WTC11 (cell line): Measurements from ENCODE around the gene HTRA2. TPM values are rescaled to one million over a fixed set of nuclear protein-coding genes. Genes with fewer than 3 reads are reported as not detected.

Experiments used
- ATAC-seq: fragments of 200-7000 bp; cut with Tn5 transposase; 2 replicates; pipeline ENCODE4 v1.10.0; 2021; ENCODE audit warnings: mild to moderate bottlenecking, moderate library complexity
- CTCF ChIA-PET: fragments of 300-600 bp; sonication (Branson Sonifier 250); formaldehyde crosslinking; loops from one replicate; lab custom pipeline; 2021; ENCODE audit warnings: antibody characterized with exemption; lab: Charles Lee
- POLR2A ChIA-PET: fragments of 350-600 bp; sonication (Branson Sonifier 250); formaldehyde crosslinking; loops from one replicate; lab custom pipeline; 2021; ENCODE audit warnings: antibody characterized with exemption; lab: Charles Lee
- DNase-seq: peaks from one replicate; pipeline ENCODE4 v3.0.0; 2021; ENCODE audit warnings: low spot score
- H3K27ac Mint-ChIP-seq: 2 replicates; pipeline ENCODE4 v1.8.0; 2021; ENCODE audit warnings: mixed read lengths
- H3K27me3 Mint-ChIP-seq: 2 replicates; pipeline ENCODE4 v1.8.0; 2021; ENCODE audit warnings: low read depth, mild to moderate bottlenecking, moderate library complexity, mixed read lengths
- H3K36me3 Mint-ChIP-seq: 2 replicates; pipeline ENCODE4 v1.8.0; 2021; ENCODE audit warnings: mixed read lengths
- H3K4me1 Mint-ChIP-seq: 2 replicates; pipeline ENCODE4 v1.8.0; 2022; ENCODE audit warnings: mixed read lengths
- H3K4me3 Mint-ChIP-seq: 2 replicates; pipeline ENCODE4 v1.8.0; 2021; ENCODE audit warnings: mild to moderate bottlenecking, moderate library complexity, mixed read lengths
- H3K9me3 Mint-ChIP-seq: 2 replicates; pipeline ENCODE4 v1.8.0; 2021; ENCODE audit warnings: mixed read lengths
- CBFB ChIP-seq: sonication (generic); formaldehyde crosslinking; IDR thresholded peaks from 2 replicates; pipeline ENCODE4 v1.8.1; 2022; ENCODE audit warnings: mild to moderate bottlenecking, low read depth, missing genetic modification reagents
- CREM ChIP-seq: sonication (generic); formaldehyde crosslinking; IDR thresholded peaks from 2 replicates; pipeline ENCODE4 v1.8.1; 2022; ENCODE audit warnings: mild to moderate bottlenecking, missing genetic modification reagents, moderate library complexity
- FOXP1 ChIP-seq: sonication (generic); formaldehyde crosslinking; IDR thresholded peaks from 2 replicates; pipeline ENCODE4 v1.8.0; 2022; ENCODE audit warnings: missing genetic modification reagents, mild to moderate bottlenecking, moderate library complexity, borderline replicate concordance
- GABPB1 ChIP-seq: sonication (generic); formaldehyde crosslinking; IDR thresholded peaks from 2 replicates; pipeline ENCODE4 v1.8.1; 2023; ENCODE audit warnings: mild to moderate bottlenecking, missing genetic modification reagents
- KAT7 ChIP-seq: sonication (generic); formaldehyde crosslinking; IDR thresholded peaks from 2 replicates; pipeline ENCODE4 v1.8.1; 2023; ENCODE audit warnings: missing genetic modification reagents, mild to moderate bottlenecking, borderline replicate concordance
- MXD4 ChIP-seq: fragments of 250-450 bp; sonication (Bioruptor Pico); IDR thresholded peaks from 2 replicates; pipeline ENCODE4 v1.8.0; 2021; ENCODE audit warnings: mild to moderate bottlenecking, moderate library complexity, borderline replicate concordance
- MYBL2 ChIP-seq: sonication (generic); formaldehyde crosslinking; IDR thresholded peaks from 2 replicates; pipeline ENCODE4 v1.8.1; 2023; ENCODE audit warnings: mild to moderate bottlenecking, moderate library complexity, missing genetic modification reagents
- NFE2L1 ChIP-seq: sonication (generic); formaldehyde crosslinking; IDR thresholded peaks from 2 replicates; pipeline ENCODE4 v1.8.1; 2023; ENCODE audit warnings: missing genetic modification reagents
- PRRX2 ChIP-seq: fragments of 250-450 bp; sonication (Bioruptor Pico); IDR thresholded peaks from 2 replicates; pipeline ENCODE4 v1.8.0; 2021; ENCODE audit warnings: mild to moderate bottlenecking
- SMAD4 ChIP-seq: sonication (generic); formaldehyde crosslinking; IDR thresholded peaks from 2 replicates; pipeline ENCODE4 v1.8.0; 2022; ENCODE audit warnings: mild to moderate bottlenecking, missing genetic modification reagents
- SOX15 ChIP-seq: fragments of 250-450 bp; sonication (Bioruptor Pico); IDR thresholded peaks from 2 replicates; pipeline ENCODE4 v1.9.0; 2021; ENCODE audit warnings: mild to moderate bottlenecking
- TEAD4 ChIP-seq: sonication (generic); formaldehyde crosslinking; IDR thresholded peaks from 2 replicates; pipeline ENCODE4 v1.8.0; 2022; ENCODE audit warnings: mild to moderate bottlenecking, missing genetic modification reagents
- TP53 ChIP-seq: sonication (generic); formaldehyde crosslinking; IDR thresholded peaks from 2 replicates; pipeline ENCODE4 v1.8.1; 2023; ENCODE audit warnings: mild to moderate bottlenecking, missing genetic modification reagents
- ZNF121 ChIP-seq: sonication (generic); formaldehyde crosslinking; IDR thresholded peaks from 2 replicates; pipeline ENCODE4 v1.8.0; 2023; ENCODE audit warnings: missing genetic modification reagents
- ZNF416 ChIP-seq: fragments of 250-450 bp; sonication (Bioruptor Pico); IDR thresholded peaks from 2 replicates; pipeline ENCODE4 v1.9.0; 2021; ENCODE audit warnings: mild to moderate bottlenecking, inconsistent platforms
- total RNA-seq: library from RNA; stranded (reverse); gene quantifications from 3 replicates; pipeline ENCODE4 v1.2.3, GENCODE V29; 2021
- TF ChIP-seq, protein P1 (sequence below): sonication (generic); formaldehyde crosslinking; IDR thresholded peaks from 2 replicates; pipeline ENCODE4 v1.8.0; 2023; ENCODE audit warnings: missing genetic modification reagents
- TF ChIP-seq, protein P2 (sequence below): sonication (generic); formaldehyde crosslinking; IDR thresholded peaks from 2 replicates; pipeline ENCODE4 v1.8.0; 2022; ENCODE audit warnings: mild to moderate bottlenecking, missing genetic modification reagents
- TF ChIP-seq, protein P3 (sequence below): fragments of 250-450 bp; sonication (Bioruptor Pico); IDR thresholded peaks from 2 replicates; pipeline ENCODE4 v2.1.2; 2022; ENCODE audit warnings: mild to moderate bottlenecking, moderate library complexity
- TF ChIP-seq, protein P4 (sequence below): fragments of 200-600 bp; IDR thresholded peaks from 2 replicates; pipeline ENCODE4 v1.8.0; 2022; ENCODE audit warnings: antibody characterized with exemption
- TF ChIP-seq, protein P5 (sequence below): fragments of 250-450 bp; sonication (Bioruptor Pico); IDR thresholded peaks from 2 replicates; pipeline ENCODE4 v1.9.0; 2021; ENCODE audit warnings: mild to moderate bottlenecking
- TF ChIP-seq, protein P6 (sequence below): sonication (generic); formaldehyde crosslinking; IDR thresholded peaks from 2 replicates; pipeline ENCODE4 v1.8.0; 2022; ENCODE audit warnings: mild to moderate bottlenecking, missing genetic modification reagents
- TF ChIP-seq, protein P7 (sequence below): fragments of 250-450 bp; sonication (Bioruptor Pico); conservative IDR thresholded peaks from 2 replicates; pipeline ENCODE4 v1.9.0; 2021; ENCODE audit warnings: mild to moderate bottlenecking

HTRA2 gene
- total RNA-seq, 1 experiment from 2014 or later = 30.0 TPM

DNA sequence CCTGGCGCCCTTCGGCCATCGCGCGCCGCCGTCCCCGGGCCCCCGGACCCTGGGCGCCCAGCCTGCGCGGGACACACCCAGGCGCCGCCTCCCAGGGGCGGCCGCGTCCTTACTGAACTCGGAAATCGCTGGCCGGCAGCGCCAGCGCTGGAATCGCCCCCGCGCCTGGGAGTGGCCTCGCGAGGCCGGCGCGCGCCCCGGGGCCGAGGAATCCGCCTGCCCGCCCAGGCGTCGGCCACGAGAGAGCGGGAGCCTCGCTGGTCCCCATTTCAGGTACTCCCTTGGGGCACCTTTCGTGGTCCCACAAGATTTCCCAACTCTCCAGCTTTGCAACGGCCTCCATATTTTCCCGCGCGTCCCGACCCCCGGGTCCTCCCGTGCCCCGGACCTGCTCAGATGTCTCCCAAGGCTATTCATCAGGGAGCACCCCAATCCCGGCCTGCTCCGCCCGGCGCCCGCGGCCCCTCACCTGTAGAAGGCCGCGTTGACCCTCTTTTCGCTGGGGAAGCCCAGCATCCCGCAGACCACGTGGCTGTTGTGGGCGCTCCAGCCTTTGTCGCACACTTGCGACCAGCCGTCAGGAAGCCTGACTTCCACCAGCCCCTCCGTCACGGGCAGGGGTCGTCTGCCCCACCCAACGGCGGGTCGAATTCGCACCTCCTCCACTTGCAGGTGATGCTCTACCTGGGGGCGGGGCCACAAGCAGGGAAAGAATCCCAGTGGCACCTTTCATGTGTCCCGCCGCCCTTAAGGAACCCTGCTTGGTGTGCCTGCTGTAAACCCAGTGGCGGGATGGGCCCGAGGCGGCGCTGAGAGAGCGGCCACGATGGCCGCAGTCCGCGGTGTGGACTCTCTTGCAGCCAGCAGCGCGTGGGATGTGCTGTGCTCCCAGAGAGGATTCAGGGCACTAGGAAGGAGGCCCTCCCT, 19.4 kb downstream of the HTRA2 start (continued):
- TF ChIP-seq, protein P1, sequence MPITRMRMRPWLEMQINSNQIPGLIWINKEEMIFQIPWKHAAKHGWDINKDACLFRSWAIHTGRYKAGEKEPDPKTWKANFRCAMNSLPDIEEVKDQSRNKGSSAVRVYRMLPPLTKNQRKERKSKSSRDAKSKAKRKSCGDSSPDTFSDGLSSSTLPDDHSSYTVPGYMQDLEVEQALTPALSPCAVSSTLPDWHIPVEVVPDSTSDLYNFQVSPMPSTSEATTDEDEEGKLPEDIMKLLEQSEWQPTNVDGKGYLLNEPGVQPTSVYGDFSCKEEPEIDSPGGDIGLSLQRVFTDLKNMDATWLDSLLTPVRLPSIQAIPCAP (CRISPR knock-in tag) = no peak
- no peak; the same call in 1 of the 2 replicates for TF ChIP-seq GABPB1
- TF ChIP-seq, protein P2, sequence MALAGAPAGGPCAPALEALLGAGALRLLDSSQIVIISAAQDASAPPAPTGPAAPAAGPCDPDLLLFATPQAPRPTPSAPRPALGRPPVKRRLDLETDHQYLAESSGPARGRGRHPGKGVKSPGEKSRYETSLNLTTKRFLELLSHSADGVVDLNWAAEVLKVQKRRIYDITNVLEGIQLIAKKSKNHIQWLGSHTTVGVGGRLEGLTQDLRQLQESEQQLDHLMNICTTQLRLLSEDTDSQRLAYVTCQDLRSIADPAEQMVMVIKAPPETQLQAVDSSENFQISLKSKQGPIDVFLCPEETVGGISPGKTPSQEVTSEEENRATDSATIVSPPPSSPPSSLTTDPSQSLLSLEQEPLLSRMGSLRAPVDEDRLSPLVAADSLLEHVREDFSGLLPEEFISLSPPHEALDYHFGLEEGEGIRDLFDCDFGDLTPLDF (CRISPR knock-in tag) = 0 out of 2 replicates have a peak, but pooled peaks have one; percentile 5
- TF ChIP-seq MXD4 = no peak
- TF ChIP-seq, protein P3, sequence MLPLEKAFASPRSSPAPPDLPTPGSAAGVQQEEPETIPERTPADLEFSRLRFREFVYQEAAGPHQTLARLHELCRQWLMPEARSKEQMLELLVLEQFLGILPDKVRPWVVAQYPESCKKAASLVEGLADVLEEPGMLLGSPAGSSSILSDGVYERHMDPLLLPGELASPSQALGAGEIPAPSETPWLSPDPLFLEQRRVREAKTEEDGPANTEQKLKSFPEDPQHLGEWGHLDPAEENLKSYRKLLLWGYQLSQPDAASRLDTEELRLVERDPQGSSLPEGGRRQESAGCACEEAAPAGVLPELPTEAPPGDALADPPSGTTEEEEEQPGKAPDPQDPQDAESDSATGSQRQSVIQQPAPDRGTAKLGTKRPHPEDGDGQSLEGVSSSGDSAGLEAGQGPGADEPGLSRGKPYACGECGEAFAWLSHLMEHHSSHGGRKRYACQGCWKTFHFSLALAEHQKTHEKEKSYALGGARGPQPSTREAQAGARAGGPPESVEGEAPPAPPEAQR = no peak
- 0 out of 2 replicates have a peak, but pooled peaks have one; percentile 17 for TF ChIP-seq ZNF416
- TF ChIP-seq, protein P4, sequence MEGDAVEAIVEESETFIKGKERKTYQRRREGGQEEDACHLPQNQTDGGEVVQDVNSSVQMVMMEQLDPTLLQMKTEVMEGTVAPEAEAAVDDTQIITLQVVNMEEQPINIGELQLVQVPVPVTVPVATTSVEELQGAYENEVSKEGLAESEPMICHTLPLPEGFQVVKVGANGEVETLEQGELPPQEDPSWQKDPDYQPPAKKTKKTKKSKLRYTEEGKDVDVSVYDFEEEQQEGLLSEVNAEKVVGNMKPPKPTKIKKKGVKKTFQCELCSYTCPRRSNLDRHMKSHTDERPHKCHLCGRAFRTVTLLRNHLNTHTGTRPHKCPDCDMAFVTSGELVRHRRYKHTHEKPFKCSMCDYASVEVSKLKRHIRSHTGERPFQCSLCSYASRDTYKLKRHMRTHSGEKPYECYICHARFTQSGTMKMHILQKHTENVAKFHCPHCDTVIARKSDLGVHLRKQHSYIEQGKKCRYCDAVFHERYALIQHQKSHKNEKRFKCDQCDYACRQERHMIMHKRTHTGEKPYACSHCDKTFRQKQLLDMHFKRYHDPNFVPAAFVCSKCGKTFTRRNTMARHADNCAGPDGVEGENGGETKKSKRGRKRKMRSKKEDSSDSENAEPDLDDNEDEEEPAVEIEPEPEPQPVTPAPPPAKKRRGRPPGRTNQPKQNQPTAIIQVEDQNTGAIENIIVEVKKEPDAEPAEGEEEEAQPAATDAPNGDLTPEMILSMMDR = no peak
- TF ChIP-seq TP53 (CRISPR knock-in tag) = no peak
- TF ChIP-seq TEAD4 (CRISPR knock-in tag) = no peak
- TF ChIP-seq, protein P5, sequence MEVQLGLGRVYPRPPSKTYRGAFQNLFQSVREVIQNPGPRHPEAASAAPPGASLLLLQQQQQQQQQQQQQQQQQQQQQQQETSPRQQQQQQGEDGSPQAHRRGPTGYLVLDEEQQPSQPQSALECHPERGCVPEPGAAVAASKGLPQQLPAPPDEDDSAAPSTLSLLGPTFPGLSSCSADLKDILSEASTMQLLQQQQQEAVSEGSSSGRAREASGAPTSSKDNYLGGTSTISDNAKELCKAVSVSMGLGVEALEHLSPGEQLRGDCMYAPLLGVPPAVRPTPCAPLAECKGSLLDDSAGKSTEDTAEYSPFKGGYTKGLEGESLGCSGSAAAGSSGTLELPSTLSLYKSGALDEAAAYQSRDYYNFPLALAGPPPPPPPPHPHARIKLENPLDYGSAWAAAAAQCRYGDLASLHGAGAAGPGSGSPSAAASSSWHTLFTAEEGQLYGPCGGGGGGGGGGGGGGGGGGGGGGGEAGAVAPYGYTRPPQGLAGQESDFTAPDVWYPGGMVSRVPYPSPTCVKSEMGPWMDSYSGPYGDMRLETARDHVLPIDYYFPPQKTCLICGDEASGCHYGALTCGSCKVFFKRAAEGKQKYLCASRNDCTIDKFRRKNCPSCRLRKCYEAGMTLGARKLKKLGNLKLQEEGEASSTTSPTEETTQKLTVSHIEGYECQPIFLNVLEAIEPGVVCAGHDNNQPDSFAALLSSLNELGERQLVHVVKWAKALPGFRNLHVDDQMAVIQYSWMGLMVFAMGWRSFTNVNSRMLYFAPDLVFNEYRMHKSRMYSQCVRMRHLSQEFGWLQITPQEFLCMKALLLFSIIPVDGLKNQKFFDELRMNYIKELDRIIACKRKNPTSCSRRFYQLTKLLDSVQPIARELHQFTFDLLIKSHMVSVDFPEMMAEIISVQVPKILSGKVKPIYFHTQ (CRISPR knock-in tag) = no peak

DNA sequence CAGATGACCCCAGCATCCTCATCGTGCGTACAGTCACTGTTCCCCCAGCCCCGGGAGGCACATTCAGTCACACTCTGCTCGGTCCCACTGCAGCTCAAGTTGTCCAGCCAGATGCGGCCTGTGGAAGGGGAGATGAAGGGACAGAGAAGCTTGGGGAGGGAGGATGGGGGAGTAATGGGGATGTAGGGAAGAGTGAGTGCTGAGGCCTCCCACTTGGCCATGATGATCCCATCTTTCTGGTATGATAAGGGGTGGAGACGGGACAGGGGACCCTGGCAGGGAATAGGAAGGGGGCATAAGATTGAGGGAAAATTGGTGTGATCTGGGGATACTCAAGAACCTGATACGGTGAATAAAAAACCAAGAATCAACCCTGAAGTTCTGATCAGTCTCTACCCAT, 20.5 kb downstream of the HTRA2 start:
- no peak for DNase-seq
- CTCF ChIA-PET = no interaction called here
- H3K9me3 Mint-ChIP-seq = no peaks in the 10 kb centered on the region
- TF ChIP-seq NFE2L1 (CRISPR knock-in tag) = no peak
- TF ChIP-seq MYBL2 (CRISPR knock-in tag) = no peak
- no peak for TF ChIP-seq PRRX2 (CRISPR knock-in tag)
- TF ChIP-seq, protein P6, sequence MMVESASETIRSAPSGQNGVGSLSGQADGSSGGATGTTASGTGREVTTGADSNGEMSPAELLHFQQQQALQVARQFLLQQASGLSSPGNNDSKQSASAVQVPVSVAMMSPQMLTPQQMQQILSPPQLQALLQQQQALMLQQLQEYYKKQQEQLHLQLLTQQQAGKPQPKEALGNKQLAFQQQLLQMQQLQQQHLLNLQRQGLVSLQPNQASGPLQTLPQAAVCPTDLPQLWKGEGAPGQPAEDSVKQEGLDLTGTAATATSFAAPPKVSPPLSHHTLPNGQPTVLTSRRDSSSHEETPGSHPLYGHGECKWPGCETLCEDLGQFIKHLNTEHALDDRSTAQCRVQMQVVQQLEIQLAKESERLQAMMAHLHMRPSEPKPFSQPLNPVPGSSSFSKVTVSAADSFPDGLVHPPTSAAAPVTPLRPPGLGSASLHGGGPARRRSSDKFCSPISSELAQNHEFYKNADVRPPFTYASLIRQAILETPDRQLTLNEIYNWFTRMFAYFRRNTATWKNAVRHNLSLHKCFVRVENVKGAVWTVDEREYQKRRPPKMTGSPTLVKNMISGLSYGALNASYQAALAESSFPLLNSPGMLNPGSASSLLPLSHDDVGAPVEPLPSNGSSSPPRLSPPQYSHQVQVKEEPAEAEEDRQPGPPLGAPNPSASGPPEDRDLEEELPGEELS = no peak
- TF ChIP-seq CBFB (CRISPR knock-in tag) = no peak
- TF ChIP-seq SOX15 (CRISPR knock-in tag) = no peak
- no peak for TF ChIP-seq KAT7
- TF ChIP-seq, protein P7, sequence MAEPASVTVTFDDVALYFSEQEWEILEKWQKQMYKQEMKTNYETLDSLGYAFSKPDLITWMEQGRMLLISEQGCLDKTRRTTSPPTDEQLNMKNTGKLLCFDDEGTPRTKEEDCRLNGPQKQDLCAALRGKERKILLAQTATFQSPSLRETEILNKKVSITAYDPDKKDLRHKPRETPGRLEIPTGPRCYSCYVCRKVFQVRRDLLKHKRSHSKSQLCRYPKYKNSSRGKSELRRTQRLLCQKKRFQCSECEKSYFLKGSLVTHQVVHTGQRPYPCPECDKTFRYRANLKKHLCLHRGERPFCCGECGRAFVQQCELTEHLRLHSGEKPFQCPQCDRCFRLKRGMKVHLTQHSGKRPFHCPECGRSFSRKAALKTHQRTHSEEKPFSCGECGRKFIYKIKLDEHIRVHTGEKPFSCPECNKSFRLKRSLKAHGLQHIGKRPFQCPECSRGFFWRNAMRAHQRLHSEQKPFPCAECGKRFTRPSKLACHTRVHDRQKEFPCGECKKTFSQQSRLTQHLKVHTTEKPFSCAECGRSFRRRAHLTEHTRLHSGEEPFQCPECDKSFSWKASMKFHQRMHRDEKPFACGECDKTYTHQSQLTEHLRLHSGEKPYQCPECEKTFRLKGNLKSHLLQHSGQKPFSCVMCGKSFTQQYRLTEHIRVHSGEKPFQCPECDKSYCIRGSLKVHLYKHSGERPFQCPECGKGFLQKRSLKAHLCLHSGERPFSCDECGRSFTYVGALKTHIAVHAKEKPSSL (CRISPR knock-in tag) = no peak
- TF ChIP-seq, protein P4 = no peak
- TF ChIP-seq SMAD4 (CRISPR knock-in tag) = no peak
- no peak for TF ChIP-seq ZNF121 (CRISPR knock-in tag)
- TF ChIP-seq FOXP1 (CRISPR knock-in tag) = no peak
- no peak for TF ChIP-seq CREM (CRISPR knock-in tag)
- POLR2A ChIA-PET = no interaction called here
- peaks cover 74% of the 10 kb centered on the region for H3K27me3 Mint-ChIP-seq
- no peak overlapping the region for H3K27ac Mint-ChIP-seq
- H3K36me3 Mint-ChIP-seq = peaks cover 2% of the 10 kb centered on the region; the same call in 1 of the 2 replicates
- H3K4me3 Mint-ChIP-seq = peak overlapping the region; percentile 76
- no peak for ATAC-seq
- H3K4me1 Mint-ChIP-seq = peaks cover 30% of the 10 kb centered on the region
